NCI-H187 (cell line): ENCODE data around the gene PPP1R36.
"Not testable (repeated sequence)": the region's sequence is repeated elsewhere in the genome, so short reads cannot be mapped to it uniquely, and the experiment has no call there.

Source experiments
- DNase-seq, 2 experiments: peaks; one replicate each; lab custom pipeline; 2025; lab: John Stamatoyannopoulos, UW

PPP1R36 gene

GRCh38 chr14:64612971-64613666 lies 63.4 kb downstream of the PPP1R36 start:
- no peak for DNase-seq

- no peak for DNase-seq
Observed at GRCh38 chr14:64614166-64614565, 64.4 kb downstream of the PPP1R36 start.

GRCh38 chr14:64614805-64615391 lies 65.1 kb downstream of the PPP1R36 start:
- no peak for DNase-seq

- DNase-seq, result not testable (repeated sequence)
Observed at GRCh38 chr14:64617872-64618408, 68.2 kb downstream of the PPP1R36 start.

- no peak for DNase-seq
Observed at GRCh38 chr14:64620910-64621309, 71.1 kb downstream of the PPP1R36 start.

GRCh38 chr14:64623554-64624165 lies 73.9 kb downstream of the PPP1R36 start:
- no peak for DNase-seq

GRCh38 chr14:64625386-64626232 lies 75.8 kb downstream of the PPP1R36 start:
- DNase-seq, result no peak

GRCh38 chr14:64628940-64629408 lies 79.2 kb downstream of the PPP1R36 start:
- DNase-seq, result no peak

GRCh38 chr14:64630778-64631177 lies 81.0 kb downstream of the PPP1R36 start:
- no peak for DNase-seq

GRCh38 chr14:64631222-64631621 lies 81.5 kb downstream of the PPP1R36 start:
- not testable (repeated sequence) for DNase-seq

- DNase-seq, result no peak
Observed at GRCh38 chr14:64632056-64632455, 82.3 kb downstream of the PPP1R36 start.

GRCh38 chr14:64634558-64634957 lies 84.8 kb downstream of the PPP1R36 start:
- DNase-seq, result no peak

- DNase-seq, result peak; percentile 77 to 79
Observed at GRCh38 chr14:64636208-64636979, 86.6 kb downstream of the PPP1R36 start.

- DNase-seq, result no peak
Observed at GRCh38 chr14:64636980-64637429, 87.2 kb downstream of the PPP1R36 start.

- no peak for DNase-seq
Observed at GRCh38 chr14:64637735-64638473, 88.1 kb downstream of the PPP1R36 start.

GRCh38 chr14:64638625-64639024 lies 88.9 kb downstream of the PPP1R36 start:
- DNase-seq, result no peak
